IMR-90 (cell line): ENCODE data around the gene PFKP. TPM values are rescaled to one million over a fixed set of nuclear protein-coding genes. Genes with fewer than 3 reads are reported as not detected.

Experiments
- ATAC-seq: fragments of 200-7000 bp; cut with Tn5 transposase; 2 replicates; pipeline ENCODE4 v1.9.1; 2020; ENCODE audit warnings: low read depth, mild to moderate bottlenecking, moderate library complexity
- BruUV-seq: library from RNA; stranded (reverse); fragments of 400-500 nt; replicated peaks from 2 replicates; lab custom pipeline; 2021; lab: Mats Ljungman, UMichigan
- CTCF ChIA-PET: fragments of 300-600 bp; formaldehyde crosslinking; extraction: SDS; loops from one replicate; lab custom pipeline; 2021; ENCODE audit warnings: antibody characterized with exemption; lab: Yijun Ruan, JAX
- POLR2A ChIA-PET: fragments of 300-600 bp; sonication (Branson Sonifier 250); formaldehyde crosslinking; loops from one replicate; lab custom pipeline; 2022; ENCODE audit warnings: antibody characterized with exemption; ENCODE audit not compliant: unreplicated experiment; lab: Charles Lee
- DNase-seq: peaks from one replicate; pipeline ENCODE4 v3.0.0; 2013
- H2AFZ ChIP-seq: replicated peaks from 2 replicates; pipeline ENCODE3; 2013; ENCODE audit warnings: low read length, mild to moderate bottlenecking; ENCODE audit not compliant: poor library complexity
- H2AK5ac ChIP-seq: 2 replicates; pipeline ENCODE4 v1.6.1; 2013; ENCODE audit warnings: low read depth, low read length, inconsistent platforms
- H2AK9ac ChIP-seq: replicated peaks from 2 replicates; pipeline ENCODE3; 2013; ENCODE audit warnings: mild to moderate bottlenecking, low read depth, low read length, moderate library complexity; ENCODE audit not compliant: poor library complexity
- H2BK120ac ChIP-seq: 2 replicates; pipeline ENCODE4 v1.6.1; 2013; ENCODE audit warnings: low read depth, low read length, inconsistent platforms
- H2BK15ac ChIP-seq: 3 replicates; pipeline ENCODE4 v1.6.1; 2013; ENCODE audit warnings: low read depth, low read length, inconsistent platforms
- H2BK20ac ChIP-seq: 2 replicates; pipeline ENCODE4 v1.6.1; 2013; ENCODE audit warnings: low read depth, mild to moderate bottlenecking, inconsistent platforms, low read length, moderate library complexity
- H2BK5ac ChIP-seq: 2 replicates; pipeline ENCODE4 v1.6.1; 2013; ENCODE audit warnings: mild to moderate bottlenecking, low read depth, low read length, inconsistent platforms; ENCODE audit not compliant: poor library complexity, severe bottlenecking
- H3K14ac ChIP-seq: replicated peaks from 2 replicates; pipeline ENCODE4 v1.6.1; 2013; ENCODE audit warnings: low read depth, low read length, inconsistent platforms
- H3K18ac ChIP-seq: 2 replicates; pipeline ENCODE4 v1.6.1; 2013; ENCODE audit warnings: low read depth, low read length, control low read depth
- H3K23ac ChIP-seq: 2 replicates; pipeline ENCODE4 v1.6.1; 2013; ENCODE audit warnings: low read depth, low read length, inconsistent platforms
- H3K27ac ChIP-seq: 2 replicates; pipeline ENCODE4 v1.5.1; 2013; ENCODE audit warnings: mild to moderate bottlenecking, control low read depth, low read length; ENCODE audit not compliant: insufficient read depth
- H3K27me3 ChIP-seq: 2 replicates; pipeline ENCODE4 v1.6.1; 2013; ENCODE audit warnings: low read length; ENCODE audit not compliant: control insufficient read depth, insufficient read depth
- H3K36me3 ChIP-seq: 2 replicates; pipeline ENCODE4 v1.6.1; 2013; ENCODE audit warnings: low read length, mixed read lengths; ENCODE audit not compliant: control insufficient read depth, insufficient read depth
- H3K4ac ChIP-seq: 2 replicates; pipeline ENCODE4 v1.6.1; 2013; ENCODE audit warnings: low read depth, low read length, inconsistent platforms
- H3K4me1 ChIP-seq: 2 replicates; pipeline ENCODE4 v1.6.1; 2013; ENCODE audit warnings: low read length, mixed read lengths; ENCODE audit not compliant: control insufficient read depth, insufficient read depth
- H3K4me2 ChIP-seq: 2 replicates; pipeline ENCODE4 v1.6.1; 2013; ENCODE audit warnings: low read depth, mild to moderate bottlenecking, control low read depth, low read length, moderate library complexity
- H3K4me3 ChIP-seq: 2 replicates; pipeline ENCODE4 v1.5.1; 2013; ENCODE audit warnings: low read depth, mild to moderate bottlenecking, control low read depth, low read length, moderate library complexity; ENCODE audit not compliant: insufficient read depth
- H3K56ac ChIP-seq: 2 replicates; pipeline ENCODE4 v1.6.1; 2013; ENCODE audit warnings: low read length, inconsistent platforms; ENCODE audit not compliant: insufficient read depth; ENCODE audit errors: extremely low read depth
- H3K79me1 ChIP-seq, 2 experiments: 2 replicates each; pipeline ENCODE4 v1.6.1; 2013; ENCODE audit warnings: low read length in 2 of 2, inconsistent platforms in 1 of 2, low read depth in 1 of 2
- H3K9ac ChIP-seq: 2 replicates; pipeline ENCODE4 v1.6.1; 2013; ENCODE audit warnings: low read depth, low read length, control low read depth
- H3K9me1 ChIP-seq: 2 replicates; pipeline ENCODE4 v1.6.1; 2013; ENCODE audit warnings: low read length, inconsistent platforms; ENCODE audit not compliant: insufficient read depth
- H3K9me3 ChIP-seq: 2 replicates; pipeline ENCODE4 v1.6.1; 2013; ENCODE audit warnings: low read length; ENCODE audit not compliant: control insufficient read depth, insufficient read depth
- H4K20me1 ChIP-seq: 2 replicates; pipeline ENCODE4 v1.6.1; 2013; ENCODE audit warnings: low read length, inconsistent platforms; ENCODE audit not compliant: insufficient read depth
- H4K5ac ChIP-seq: 2 replicates; pipeline ENCODE4 v1.6.1; 2013; ENCODE audit warnings: mild to moderate bottlenecking, low read depth, low read length, control low read depth
- H4K8ac ChIP-seq, 2 experiments: 2 replicates each; pipeline ENCODE4 v1.6.1; 2013; ENCODE audit warnings: low read depth in 2 of 2, low read length in 2 of 2, control low read depth in 1 of 2, inconsistent platforms in 1 of 2
- H4K91ac ChIP-seq: 2 replicates; pipeline ENCODE4 v1.6.1; 2013; ENCODE audit warnings: low read depth, low read length, inconsistent platforms; ENCODE audit not compliant: insufficient read depth
- BHLHE40 ChIP-seq: fragments of 150-350 bp; IDR thresholded peaks from 2 replicates; pipeline ENCODE4 v1.6.1; 2016; ENCODE audit warnings: mild to moderate bottlenecking, low read depth, low read length
- CEBPB ChIP-seq: IDR thresholded peaks from 2 replicates; pipeline ENCODE4 v1.6.1; 2012; ENCODE audit warnings: low read depth, low read length, improper control_type of control experiment
- CHD1 ChIP-seq: IDR thresholded peaks from 2 replicates; pipeline ENCODE4 v1.6.1; 2012; ENCODE audit warnings: low read depth, low read length, improper control_type of control experiment
- CTCF ChIP-seq: conservative IDR thresholded peaks from 2 replicates; pipeline ENCODE4 v1.5.1; 2012; ENCODE audit warnings: mild to moderate bottlenecking, low read depth, low read length, improper control_type of control experiment
- ELK1 ChIP-seq: fragments of 150-350 bp; IDR thresholded peaks from 2 replicates; pipeline ENCODE4 v1.6.1; 2016; ENCODE audit warnings: low read depth, mild to moderate bottlenecking, low read length, moderate library complexity, borderline replicate concordance
- FOS ChIP-seq: fragments of 150-350 bp; IDR thresholded peaks from 2 replicates; pipeline ENCODE4 v1.6.1; 2016; ENCODE audit warnings: low read depth, low read length
- MAFK ChIP-seq: IDR thresholded peaks from 2 replicates; pipeline ENCODE4 v1.6.1; 2012; ENCODE audit warnings: low read depth, low read length, improper control_type of control experiment
- MAZ ChIP-seq: IDR thresholded peaks from 2 replicates; pipeline ENCODE4 v1.6.1; 2012; ENCODE audit warnings: low read depth, mild to moderate bottlenecking, low read length, improper control_type of control experiment, moderate library complexity, borderline replicate concordance
- MXI1 ChIP-seq: IDR thresholded peaks from 2 replicates; pipeline ENCODE4 v1.6.1; 2012; ENCODE audit warnings: low read depth, mild to moderate bottlenecking, low read length, moderate library complexity, borderline replicate concordance
- NFE2L2 ChIP-seq: fragments of 150-350 bp; IDR thresholded peaks from 2 replicates; pipeline ENCODE4 v1.6.1; 2016; ENCODE audit warnings: low read depth, mild to moderate bottlenecking, low read length
- POLR2A ChIP-seq: IDR thresholded peaks from 2 replicates; pipeline ENCODE4 v1.6.1; 2012; ENCODE audit warnings: mild to moderate bottlenecking, low read depth, low read length
- RAD21 ChIP-seq: IDR thresholded peaks from 2 replicates; pipeline ENCODE4 v1.6.1; 2012; ENCODE audit warnings: low read length, improper control_type of control experiment
- RCOR1 ChIP-seq: IDR thresholded peaks from 2 replicates; pipeline ENCODE4 v1.6.1; 2012; ENCODE audit warnings: mild to moderate bottlenecking, low read length, improper control_type of control experiment; ENCODE audit not compliant: insufficient replicate concordance
- RFX5 ChIP-seq: IDR thresholded peaks from 2 replicates; pipeline ENCODE4 v1.8.0; 2012; ENCODE audit warnings: low read depth, mild to moderate bottlenecking, low read length, moderate library complexity
- SMC3 ChIP-seq: fragments of 150-350 bp; IDR thresholded peaks from 2 replicates; pipeline ENCODE4 v1.6.1; 2016; ENCODE audit warnings: low read depth, mild to moderate bottlenecking, antibody characterized with exemption, low read length, moderate library complexity
- USF2 ChIP-seq: fragments of 150-350 bp; IDR thresholded peaks from 2 replicates; pipeline ENCODE4 v1.6.1; 2017; ENCODE audit warnings: mild to moderate bottlenecking, antibody characterized with exemption, low read length, low read depth
- WGBS, 2 experiments: methylation state at CpG; one replicate each; pipeline versions ENCODE4 v1.1.5 to v1.1.7; 2013; ENCODE audit warnings: missing lambda C conversion rate in 2 of 2; ENCODE audit not compliant: insufficient read length in 1 of 2; ENCODE audit errors: extremely low coverage in 2 of 2; 5-methylcytosine and 5-hydroxymethylcytosine counted together
- dilution Hi-C: fragments of 300-500 bp; cut with HindIII; formaldehyde crosslinking; loops from one replicate; pipeline ENCODE4 v1.14.3; 2018; ENCODE audit warnings: low sequenced_read_pairs; ENCODE audit not compliant: unreplicated experiment
- in situ Hi-C: fragments of 300-500 bp; cut with MboI; formaldehyde crosslinking; loops from 3 replicates; pipeline ENCODE4 v1.14.3; 2019; ENCODE audit warnings: low sequenced_read_pairs, inconsistent platforms, mixed read lengths
- intact Hi-C: fragments of 100-400 bp; cut with micrococcal nuclease; formaldehyde crosslinking; loops from 2 replicates; pipeline ENCODE4 v1.10.0; 2022
- polyA plus RNA-seq, 3 experiments: library from polyadenylated mRNA; depleted of rRNA; stranded (reverse); fragments of >200 nt; gene quantifications; 2 replicates each; pipeline ENCODE4 v1.2.3, GENCODE V29; 2012; ENCODE audit warnings: low replicate concordance in 1 of 3
- total RNA-seq: library from RNA; depleted of rRNA; stranded (reverse); fragments of >200 nt; gene quantifications from 2 replicates; pipeline ENCODE4 v1.2.3, GENCODE V29; 2012

Gene PFKP
- total and polyA plus RNA-seq, 2 of the 4 experiments (the other 2 are of a cell fraction), result 223 to 294 TPM

GRCh38 chr10:3162533-3162932 is 95.2 kb downstream of the PFKP start:
- intact Hi-C loops, result no loop called here
- no peak overlapping the region for H3K18ac ChIP-seq
- H3K36me3 ChIP-seq, result peaks cover 66% of the 10 kb centered on the region
- H3K56ac ChIP-seq, result no peak overlapping the region
- ATAC-seq, result no peak; the same call in 1 of the 2 replicates
- no peak overlapping the region for H4K91ac ChIP-seq
- no peak overlapping the region for H3K4me2 ChIP-seq
- H4K20me1 ChIP-seq, result peaks cover 3% of the 10 kb centered on the region; the same call in 1 of the 2 replicates
- no peak overlapping the region for H4K5ac ChIP-seq
- no peaks in the 10 kb centered on the region for H3K9me3 ChIP-seq
- H2BK5ac ChIP-seq, result no peak overlapping the region
- in situ Hi-C loops, result no loop called here
- ChIA-PET CTCF (no interaction called here), POLR2A (no interaction called here)
- TF ChIP-seq NFE2L2 (no peak), CEBPB (no peak), RAD21 (no peak), CHD1 (no peak), CTCF (no peak), USF2 (no peak), ELK1 (no peak), POLR2A (no peak), MAFK (no peak), RFX5 (no peak), MAZ (no peak), FOS (no peak), MXI1 (no peak), SMC3 (no peak), RCOR1 (no peak), BHLHE40 (no peak)
- dilution Hi-C loops, result no loop called here
- BruUV-seq, result no TSS peak
- no peak overlapping the region for H2BK120ac ChIP-seq
- no peaks in the 10 kb centered on the region for H3K4me1 ChIP-seq
- no peak overlapping the region for H3K9ac ChIP-seq
- no peaks in the 10 kb centered on the region for H3K27me3 ChIP-seq
- no peak overlapping the region for H2AK5ac ChIP-seq
- no peak for DNase-seq
- 77% methylated on average over 3 of the region's 9 CpGs; no CpG with 5 or more reads in 1 of the 2 experiments for WGBS, 2 experiments
- H3K27ac ChIP-seq, result no peak overlapping the region
- H2BK15ac ChIP-seq, result no peak overlapping the region
- no peak overlapping the region for H3K14ac ChIP-seq
- H3K9me1 ChIP-seq, result peaks cover 3% of the 10 kb centered on the region; the same call in 1 of the 2 replicates
- no peak overlapping the region for H2AK9ac ChIP-seq
- H2BK20ac ChIP-seq, result no peak overlapping the region
- no peak overlapping the region for H3K4ac ChIP-seq
- no peak overlapping the region for H4K8ac ChIP-seq
- H3K4me3 ChIP-seq, result no peak overlapping the region
- no peak overlapping the region for H2AFZ ChIP-seq
- H3K23ac ChIP-seq, result no peak overlapping the region
- H3K79me1 ChIP-seq, result peaks cover 19 to 37% of the 10 kb centered on the region in 2 experiments
